Mesodermal cell (in vitro differentiated cells): ENCODE measurements around the gene TLCD1.
"Not testable (repeated sequence)": the region's sequence is repeated elsewhere in the genome, so short reads cannot be mapped to it uniquely, and the experiment has no call there.

Experiments
- H3K27ac ChIP-seq: 2 replicates; pipeline ENCODE4 v1.7.0; 2013; ENCODE audit warnings: mild to moderate bottlenecking, low read depth, low read length, moderate library complexity; ENCODE audit not compliant: severe bottlenecking
- H3K36me3 ChIP-seq: 2 replicates; pipeline ENCODE4 v1.7.1; 2013; ENCODE audit warnings: mild to moderate bottlenecking, low read length, moderate library complexity; ENCODE audit not compliant: control insufficient read depth, insufficient read depth
- H3K4me1 ChIP-seq: one replicate; pipeline ENCODE4 v1.7.1; 2013; ENCODE audit warnings: mild to moderate bottlenecking, low read length; ENCODE audit not compliant: insufficient read depth, control insufficient read depth, poor library complexity, severe bottlenecking
- H3K4me3 ChIP-seq: 2 replicates; pipeline ENCODE4 v1.7.0; 2013; ENCODE audit warnings: low read length, control low read depth, mild to moderate bottlenecking; ENCODE audit not compliant: insufficient read depth, poor library complexity, severe bottlenecking; ENCODE audit errors: extremely low read depth
- H3K9me3 ChIP-seq: 2 replicates; pipeline ENCODE4 v1.7.1; 2013; ENCODE audit warnings: mild to moderate bottlenecking, low read length, moderate library complexity; ENCODE audit not compliant: control insufficient read depth
- WGBS, 2 experiments: methylation state at CpG; one replicate each; pipeline ENCODE4 v1.1.5; 2013; ENCODE audit warnings: missing lambda C conversion rate in 2 of 2; ENCODE audit not compliant: insufficient coverage in 2 of 2; 5-methylcytosine and 5-hydroxymethylcytosine counted together

Gene TLCD1

DNA sequence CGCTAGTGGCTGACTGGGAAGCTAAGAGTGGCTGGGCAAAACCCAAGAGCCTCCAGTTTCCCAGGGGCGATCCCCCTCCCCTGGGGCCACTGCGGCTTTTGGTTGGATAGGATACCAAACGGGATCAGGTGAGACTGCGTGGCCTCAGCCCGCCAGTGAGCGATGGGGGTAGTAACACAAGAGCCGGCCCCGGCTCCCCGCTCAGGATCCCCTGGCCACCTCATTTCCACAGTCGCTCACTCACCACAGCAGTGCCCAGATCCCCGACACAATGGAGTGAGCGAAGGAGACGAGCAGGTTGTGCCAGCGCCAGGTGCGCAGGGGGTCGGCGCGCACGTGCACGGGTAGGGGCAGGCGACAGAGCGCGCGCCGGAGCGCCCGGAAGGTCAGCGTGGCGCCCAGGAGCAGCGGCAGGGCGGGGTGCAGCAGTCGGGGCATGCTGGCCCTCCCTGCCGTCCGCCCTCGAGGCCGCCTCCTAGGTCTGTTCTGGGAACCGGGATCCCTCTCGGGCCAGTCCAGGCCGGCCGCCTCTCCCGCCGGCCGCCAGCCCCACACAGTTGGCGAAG, 290 bp downstream of the TLCD1 start:
- Histone ChIP-seq H3K9me3 (no peaks in the 10 kb centered on the region), H3K4me1 (peaks cover 35% of the 10 kb centered on the region), H3K4me3 (peak overlapping the region; percentile 65), H3K36me3 (peaks cover 39% of the 10 kb centered on the region), H3K27ac (peak overlapping the region; percentile 89)
- WGBS, 2 experiments, result 0 to 1% methylated on average over 21 to 32 of the region's 45 CpGs

DNA sequence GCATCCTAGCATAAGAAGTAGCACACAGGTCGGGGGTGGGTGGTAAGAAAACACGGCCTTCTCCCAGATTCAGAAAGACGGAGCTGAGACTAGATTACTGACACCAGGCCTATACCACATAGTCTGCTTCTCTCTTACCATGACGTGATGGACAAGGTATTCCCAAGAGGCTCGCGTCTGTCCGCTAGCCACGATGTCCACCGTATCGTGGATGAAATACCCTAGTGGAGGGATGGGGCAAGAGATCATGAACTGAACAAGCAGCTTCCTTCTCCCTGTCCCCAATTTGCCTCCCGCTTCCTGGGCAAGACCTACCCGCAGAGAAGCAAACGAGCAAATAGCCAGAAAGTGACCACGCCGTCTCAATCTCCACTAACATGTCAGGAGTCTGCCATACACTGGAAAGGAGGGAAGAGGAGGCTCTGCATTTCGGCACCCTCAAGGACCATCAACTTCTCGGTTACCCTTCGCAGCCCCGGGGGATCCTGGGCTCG, 820 bp downstream of the TLCD1 start:
- H3K36me3 ChIP-seq, result peaks cover 45% of the 10 kb centered on the region
- 6 to 12% methylated on average over 3 to 15 of the region's 20 CpGs for WGBS, 2 experiments
- H3K4me3 ChIP-seq, result peak overlapping the region; percentile 65
- H3K9me3 ChIP-seq, result no peaks in the 10 kb centered on the region
- peaks cover 35% of the 10 kb centered on the region for H3K4me1 ChIP-seq
- peak overlapping the region; percentile 89 for H3K27ac ChIP-seq

DNA sequence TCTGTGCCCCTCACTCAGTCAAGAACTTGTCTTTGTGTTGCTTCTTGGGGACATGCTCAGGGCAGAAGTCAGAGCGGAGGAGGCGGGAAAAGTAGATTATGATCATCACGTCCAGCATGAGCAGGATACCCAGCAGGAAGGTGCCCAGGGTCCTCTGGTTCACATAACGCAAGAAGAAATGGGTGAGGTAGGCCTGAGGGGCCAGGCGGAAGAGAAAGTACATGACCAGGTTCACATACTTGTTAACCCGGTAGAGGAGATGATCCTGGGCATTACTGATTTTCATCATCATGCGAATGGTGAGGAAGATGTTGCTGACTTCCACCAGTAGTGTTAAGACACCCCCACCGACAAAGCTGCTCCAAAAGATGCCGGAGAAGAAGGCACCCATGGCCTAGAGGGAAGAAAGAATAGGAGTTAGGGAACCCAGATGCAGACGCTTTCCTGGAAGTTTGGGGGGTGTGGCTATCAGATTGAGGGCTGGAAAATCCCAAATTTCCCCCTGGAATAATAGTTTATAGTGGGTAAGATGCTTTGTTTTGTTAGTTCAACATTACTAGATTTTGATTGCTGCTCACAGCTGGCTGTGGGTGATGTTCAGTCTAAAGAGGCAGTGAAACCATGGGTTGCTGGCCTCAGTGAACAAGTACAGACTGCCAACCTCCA, 1.4 kb downstream of the TLCD1 start:
- Histone ChIP-seq H3K4me3 (peak overlapping the region; percentile 65), H3K27ac (peak overlapping the region; percentile 89), H3K36me3 (peaks cover 45% of the 10 kb centered on the region), H3K9me3 (no peaks in the 10 kb centered on the region), H3K4me1 (peaks cover 35% of the 10 kb centered on the region)
- 82 to 86% methylated on average over 9 to 10 of the region's 10 CpGs for WGBS, 2 experiments

DNA sequence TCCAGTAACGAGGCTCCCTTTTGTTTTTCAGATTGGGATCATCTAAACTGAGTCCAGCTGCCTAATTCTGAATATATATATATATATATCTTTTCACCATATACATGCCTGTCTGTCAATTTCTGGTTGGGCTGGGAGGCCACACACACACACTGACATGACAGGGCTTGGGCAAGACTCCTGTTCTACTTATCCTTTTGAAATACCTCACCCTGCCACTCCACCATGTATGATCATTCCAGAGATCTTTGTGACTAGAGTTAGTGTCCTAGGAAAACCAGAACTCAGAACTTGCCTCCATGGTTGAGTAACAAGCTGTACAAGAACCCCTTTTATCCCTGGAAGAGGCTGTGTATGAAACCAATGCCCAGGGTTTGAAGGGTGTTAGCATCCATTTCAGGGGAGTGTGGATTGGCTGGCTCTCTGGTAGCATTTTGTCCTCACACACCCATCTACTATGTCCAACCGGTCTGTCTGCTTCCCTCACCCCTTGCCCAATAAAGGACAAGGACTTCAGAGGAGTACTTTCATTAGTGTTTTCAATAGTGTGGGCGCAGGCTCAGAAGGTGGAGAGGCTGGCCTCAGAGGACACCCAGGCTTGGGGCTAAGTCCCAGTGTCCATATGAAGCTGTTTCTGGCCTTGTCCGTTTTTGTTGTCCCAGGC, 2.1 kb downstream of the TLCD1 start:
- Histone ChIP-seq H3K36me3 (peaks cover 45% of the 10 kb centered on the region), H3K27ac (peak overlapping the region; percentile 89), H3K4me1 (peaks cover 35% of the 10 kb centered on the region)
- not testable (repeated sequence) for H3K9me3 ChIP-seq, H3K4me3 ChIP-seq
- 84 to 100% methylated on average over 1 to 2 of the region's 4 CpGs for WGBS, 2 experiments

DNA sequence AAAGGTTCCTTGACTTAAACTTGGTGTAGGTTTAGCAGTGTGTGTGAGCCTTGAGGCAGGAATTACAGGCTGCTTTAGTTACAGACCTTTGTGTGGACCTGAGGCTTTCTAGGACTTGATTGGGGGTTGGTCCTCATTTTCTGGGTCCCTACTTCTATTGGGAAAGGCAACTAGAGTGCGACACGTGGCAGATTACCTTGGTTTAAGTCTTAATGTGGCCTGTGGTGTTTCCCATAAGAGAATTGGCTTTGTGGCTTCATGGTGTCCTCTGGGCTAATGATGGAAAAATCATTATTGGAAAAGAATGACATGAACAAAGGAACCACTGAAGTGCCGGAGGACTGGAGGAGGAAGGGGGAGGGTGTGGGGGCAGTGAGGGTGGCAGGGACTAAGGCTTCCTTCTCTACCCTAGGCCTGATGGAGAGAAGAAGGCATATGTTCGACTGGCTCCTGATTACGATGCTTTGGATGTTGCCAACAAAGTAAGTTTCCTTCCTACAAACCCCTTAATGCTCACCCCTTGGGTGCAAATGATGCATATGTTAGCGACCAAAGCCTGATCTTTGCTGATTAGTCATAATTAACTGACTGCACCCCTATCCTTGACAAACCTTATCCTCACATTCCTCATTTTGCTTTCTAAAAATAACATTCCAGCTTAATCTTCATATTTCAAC, 2.7 kb downstream of the TLCD1 start:
- Histone ChIP-seq H3K4me3 (peak overlapping the region; percentile 14), H3K9me3 (no peaks in the 10 kb centered on the region), H3K4me1 (peaks cover 35% of the 10 kb centered on the region), H3K36me3 (peaks cover 45% of the 10 kb centered on the region), H3K27ac (peak overlapping the region; percentile 64)
- WGBS, 2 experiments, result 82 to 91% methylated on average over 5 to 6 of the region's 6 CpGs

DNA sequence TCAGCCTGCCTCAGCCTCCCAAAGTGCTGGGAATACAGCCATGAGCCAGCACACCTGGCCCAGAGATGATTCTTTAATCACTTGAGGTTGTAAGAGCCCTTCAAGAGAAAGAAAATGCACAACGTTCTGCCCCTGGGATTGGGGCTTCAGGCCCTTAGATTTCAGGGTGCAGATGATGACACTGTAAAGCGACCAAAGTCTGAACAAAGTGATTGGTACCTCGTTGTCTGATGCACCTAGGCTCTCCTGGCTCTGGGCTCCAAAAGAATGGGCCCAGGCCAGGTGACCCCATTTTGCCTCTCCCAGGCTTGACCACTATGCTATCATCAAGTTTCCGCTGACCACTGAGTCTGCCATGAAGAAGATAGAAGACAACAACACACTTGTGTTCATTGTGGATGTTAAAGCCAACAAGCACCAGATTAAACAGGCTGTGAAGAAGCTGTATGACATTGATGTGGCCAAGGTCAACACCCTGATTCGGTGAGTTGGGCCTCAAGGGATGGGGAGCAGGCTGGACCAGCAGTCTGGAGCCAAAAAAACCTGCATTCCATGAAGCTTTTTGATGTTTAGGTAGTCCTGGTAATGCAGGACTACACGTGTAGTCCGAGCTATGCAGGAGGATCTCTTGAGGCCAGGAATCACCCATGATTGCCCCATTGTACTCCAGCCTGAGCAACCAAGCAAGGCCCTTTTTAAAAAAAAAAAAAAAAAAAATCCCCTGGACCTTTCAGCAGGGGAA, 3.4 kb downstream of the TLCD1 start:
- no peaks in the 10 kb centered on the region for H3K9me3 ChIP-seq
- H3K27ac ChIP-seq, result peak overlapping the region; percentile 64
- H3K36me3 ChIP-seq, result peaks cover 45% of the 10 kb centered on the region
- peaks cover 35% of the 10 kb centered on the region for H3K4me1 ChIP-seq
- H3K4me3 ChIP-seq, result peak overlapping the region; percentile 93
- WGBS, 2 experiments, result 87 to 88% methylated on average over 5 to 6 of the region's 7 CpGs

DNA sequence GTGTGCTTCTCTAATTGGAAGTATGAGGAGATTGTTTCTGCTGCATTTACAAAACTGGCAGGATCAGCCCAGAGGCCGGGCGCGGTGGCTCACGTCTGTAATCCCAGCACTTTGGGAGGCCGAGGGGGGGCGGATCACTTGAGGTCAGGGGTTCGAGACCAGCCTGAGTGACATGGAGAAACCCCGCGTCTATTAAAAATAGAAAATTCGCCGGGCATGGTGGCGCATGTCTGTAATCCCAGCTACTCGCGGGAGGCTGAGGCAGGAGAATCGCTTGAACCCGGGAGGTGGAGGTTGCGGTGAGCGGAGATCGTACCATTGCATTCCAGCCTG, 5.1 kb downstream of the TLCD1 start:
- H3K4me3 ChIP-seq, result peak overlapping the region; percentile 93
- peaks cover 48% of the 10 kb centered on the region for H3K36me3 ChIP-seq
- H3K27ac ChIP-seq, result peak overlapping the region; percentile 41
- not testable (repeated sequence) for H3K9me3 ChIP-seq
- peaks cover 35% of the 10 kb centered on the region for H3K4me1 ChIP-seq
- WGBS, 2 experiments, result 13 to 23% methylated on average over 14 to 19 of the region's 19 CpGs

DNA sequence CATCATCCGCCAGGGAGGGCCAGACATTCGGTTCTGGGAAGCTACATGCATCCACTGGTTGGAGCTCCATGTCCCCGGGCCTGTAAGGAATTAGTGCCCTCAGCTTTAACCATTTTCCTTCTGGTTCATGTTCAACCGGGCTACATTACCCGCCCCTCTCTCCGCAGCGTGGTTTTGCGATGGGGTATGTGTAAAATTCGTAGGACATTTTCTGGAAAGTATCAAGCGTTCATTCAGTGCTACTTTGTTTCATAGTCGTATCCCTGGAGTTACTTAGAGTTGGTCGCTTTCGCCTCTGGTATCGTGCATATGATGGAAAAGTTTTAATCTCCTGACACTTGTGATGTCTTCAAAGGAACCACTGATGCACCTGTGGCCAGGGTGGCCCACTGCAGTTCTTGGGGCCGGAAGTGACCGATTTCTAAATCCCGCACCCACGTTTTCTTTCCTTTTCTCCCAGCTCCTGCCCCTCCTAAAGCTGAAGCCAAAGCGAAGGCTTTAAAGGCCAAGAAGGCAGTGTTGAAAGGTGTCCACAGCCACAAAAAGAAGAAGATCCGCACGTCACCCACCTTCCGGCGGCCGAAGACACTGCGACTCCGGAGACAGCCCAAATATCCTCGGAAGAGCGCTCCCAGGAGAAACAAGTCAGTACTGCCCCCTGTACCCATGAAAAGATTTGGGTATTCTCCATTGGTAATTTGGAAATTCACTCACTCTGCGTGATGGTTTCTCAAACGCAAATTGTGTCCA, 5.6 kb downstream of the TLCD1 start:
- H3K9me3 ChIP-seq, result no peaks in the 10 kb centered on the region
- H3K36me3 ChIP-seq, result peaks cover 53% of the 10 kb centered on the region
- H3K4me3 ChIP-seq, result peak overlapping the region; percentile 93
- peaks cover 37% of the 10 kb centered on the region for H3K4me1 ChIP-seq
- peak overlapping the region; percentile 97 for H3K27ac ChIP-seq
- WGBS, 2 experiments, result 0 to 1% methylated on average over 11 to 15 of the region's 30 CpGs

DNA sequence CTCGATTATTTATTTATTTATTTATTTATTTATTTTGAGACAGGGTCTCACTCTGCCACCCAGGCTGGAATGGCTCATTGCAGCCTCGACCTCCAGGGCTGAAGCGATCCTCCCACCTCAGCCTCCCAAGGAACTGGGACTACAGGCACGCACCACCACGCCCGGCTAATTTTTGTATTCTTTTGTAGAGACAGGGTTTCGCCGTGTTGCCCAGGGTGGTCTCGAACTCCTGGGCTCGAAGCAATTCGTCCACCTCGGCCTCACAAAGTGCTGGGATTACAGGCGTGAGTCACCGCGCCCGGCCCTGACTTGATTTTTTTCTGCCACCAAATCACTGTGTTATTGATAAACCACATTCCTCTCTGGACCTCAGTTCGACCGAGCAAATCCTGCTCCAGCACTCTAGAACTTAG, 7.0 kb downstream of the TLCD1 start:
- peaks cover 60% of the 10 kb centered on the region for H3K36me3 ChIP-seq
- peak overlapping the region; percentile 93 for H3K4me3 ChIP-seq
- H3K27ac ChIP-seq, result peak overlapping the region; percentile 97
- WGBS, 2 experiments, result 22 to 26% methylated on average over 14 to 16 of the region's 18 CpGs
- H3K4me1 ChIP-seq, result peaks cover 26% of the 10 kb centered on the region
- no peaks in the 10 kb centered on the region for H3K9me3 ChIP-seq
